CD4-positive, alpha-beta T cell (primary cell): Measurements from ENCODE around the gene PWWP2A. TPM values are rescaled to one million over a fixed set of nuclear protein-coding genes. Genes with fewer than 3 reads are reported as not detected.

Source experiments
- ATAC-seq: fragments of 200-7000 bp; cut with Tn5 transposase; one replicate; pipeline ENCODE4 v1.10.0; 2022; ENCODE audit warnings: mild to moderate bottlenecking; ENCODE audit not compliant: poor library complexity
- CTCF ChIA-PET: fragments of 350-600 bp; sonication (Branson Sonifier 250); formaldehyde crosslinking; loops from one replicate; lab custom pipeline; 2021; ENCODE audit warnings: antibody characterized with exemption, inconsistent platforms; lab: Charles Lee
- POLR2A ChIA-PET: fragments of 350-600 bp; sonication (Branson Sonifier 250); formaldehyde crosslinking; loops from one replicate; lab custom pipeline; 2021; ENCODE audit warnings: antibody characterized with exemption, inconsistent platforms; lab: Charles Lee
- DNase-seq, 14 experiments: peaks; one replicate each; pipeline ENCODE4 v3.0.0-alpha.2; 2013 to 2020; ENCODE audit warnings: mixed read lengths in 2 of 14
- H3K27ac ChIP-seq, 2 donors: one replicate each; pipeline versions ENCODE4 v1.5.1 to v1.7.0; 2013; ENCODE audit warnings: low read length in 2 of 2, low read depth in 1 of 2, mild to moderate bottlenecking in 1 of 2
- H3K27me3 ChIP-seq, 2 experiments: 1 replicate in 1 of 2; 2 replicates in 1 of 2; pipeline versions ENCODE4 v1.6.1 to v1.7.0; 2013; ENCODE audit warnings: low read length in 2 of 2, control low read depth in 1 of 2, mild to moderate bottlenecking in 1 of 2, moderate library complexity in 1 of 2; ENCODE audit not compliant: insufficient read depth in 2 of 2, control insufficient read depth in 1 of 2
- H3K36me3 ChIP-seq: one replicate; pipeline ENCODE4 v1.6.1; 2013; ENCODE audit warnings: low read length, control low read depth; ENCODE audit not compliant: insufficient read depth
- H3K4me1 ChIP-seq: one replicate; pipeline ENCODE4 v1.6.1; 2013; ENCODE audit warnings: low read length, control low read depth; ENCODE audit not compliant: insufficient read depth
- H3K4me3 ChIP-seq: one replicate; pipeline ENCODE4 v1.5.1; 2013; ENCODE audit warnings: mild to moderate bottlenecking, low read length, moderate library complexity
- H3K9me3 ChIP-seq, 2 experiments: 1 replicate in 1 of 2; 2 replicates in 1 of 2; pipeline versions ENCODE4 v1.6.1 to v1.7.0; 2013; ENCODE audit warnings: low read length in 2 of 2, mild to moderate bottlenecking in 2 of 2, control low read depth in 1 of 2, moderate library complexity in 1 of 2; ENCODE audit not compliant: control insufficient read depth in 1 of 2, insufficient read depth in 1 of 2
- H3K27ac Mint-ChIP-seq: one replicate; pipeline ENCODE4 v1.8.0; 2020; ENCODE audit warnings: mixed read lengths
- H3K27me3 Mint-ChIP-seq: one replicate; pipeline ENCODE4 v1.8.0; 2021; ENCODE audit warnings: mixed read lengths
- H3K36me3 Mint-ChIP-seq: one replicate; pipeline ENCODE4 v1.8.0; 2021; ENCODE audit warnings: low read depth, mixed read lengths
- H3K4me1 Mint-ChIP-seq: one replicate; pipeline ENCODE4 v1.8.0; 2021; ENCODE audit warnings: low read depth, mixed read lengths
- H3K4me3 Mint-ChIP-seq: one replicate; pipeline ENCODE4 v1.8.0; 2020; ENCODE audit warnings: mild to moderate bottlenecking, mixed read lengths
- H3K9me3 Mint-ChIP-seq: one replicate; pipeline ENCODE4 v1.8.0; 2020; ENCODE audit warnings: mixed read lengths
- CTCF ChIP-seq: fragments of 200-600 bp; IDR thresholded peaks from one replicate; pipeline ENCODE4 v1.8.0; 2022; ENCODE audit warnings: antibody characterized with exemption, mild to moderate bottlenecking
- intact Hi-C, 2 experiments: fragments of 100-400 bp; cut with DNase I in 1 of 2; cut with micrococcal nuclease in 1 of 2; formaldehyde crosslinking; loops; one replicate each; pipeline versions ENCODE4 v1.15.1 to v1.9.0; 2023 to 2025; cut with DNase I, micrococcal nuclease
- total RNA-seq, 174 experiments: library from RNA in 2 of 174; stranded (reverse) in 2 of 174; gene quantifications; one replicate each; pipeline ENCODE4 v1.2.3 and lab custom pipeline; 2021 to 2026

Gene PWWP2A
- total RNA-seq, 2 experiments from 2014 or later, result 18.2 to 23.2 TPM

- Histone ChIP-seq H3K9me3 (no peaks in the 10 kb centered on the region), H3K4me3 (no peak overlapping the region), H3K27ac (no peak overlapping the region), H3K36me3 (peaks cover 78% of the 10 kb centered on the region), H3K27me3 (no peaks in the 10 kb centered on the region), H3K4me1 (no peaks in the 10 kb centered on the region)
- Mint-ChIP-seq H3K36me3 (peaks cover 89% of the 10 kb centered on the region), H3K9me3 (no peaks in the 10 kb centered on the region), H3K4me1 (no peaks in the 10 kb centered on the region), H3K4me3 (no peak overlapping the region), H3K27ac (no peak overlapping the region), H3K27me3 (no peaks in the 10 kb centered on the region)
- POLR2A ChIA-PET, result no interaction called here
- TF ChIP-seq CTCF, result no peak
- DNase-seq (no peak), ATAC-seq (no peak)
- intact Hi-C loops, result no loop called here
- CTCF ChIA-PET, result no interaction called here
Observed at GRCh38 chr5:160048131-160048530, 71.1 kb downstream of the PWWP2A start.

- H3K27me3 Mint-ChIP-seq, result no peaks in the 10 kb centered on the region
- CTCF ChIA-PET, result no interaction called here
- no peaks in the 10 kb centered on the region for H3K4me1 ChIP-seq
- H3K27ac Mint-ChIP-seq, result no peak overlapping the region
- no peaks in the 10 kb centered on the region for H3K27me3 ChIP-seq
- intact Hi-C loops, result no loop called here
- no peak for ATAC-seq
- H3K36me3 ChIP-seq, result peaks cover 78% of the 10 kb centered on the region
- no peak overlapping the region for H3K27ac ChIP-seq
- no peaks in the 10 kb centered on the region for H3K4me1 Mint-ChIP-seq
- no peak for DNase-seq
- H3K9me3 ChIP-seq, result no peaks in the 10 kb centered on the region
- H3K4me3 ChIP-seq, result no peak overlapping the region
- POLR2A ChIA-PET, result no interaction called here
- peaks cover 89% of the 10 kb centered on the region for H3K36me3 Mint-ChIP-seq
- H3K4me3 Mint-ChIP-seq, result no peak overlapping the region
- TF ChIP-seq CTCF, result no peak
- no peaks in the 10 kb centered on the region for H3K9me3 Mint-ChIP-seq
Observed at GRCh38 chr5:160047423-160047822, 71.8 kb downstream of the PWWP2A start.

GRCh38 chr5:160044967-160045366, 74.3 kb downstream of the PWWP2A start:
- Histone ChIP-seq H3K27me3 (no peaks in the 10 kb centered on the region), H3K9me3 (no peaks in the 10 kb centered on the region), H3K4me1 (no peaks in the 10 kb centered on the region), H3K4me3 (no peak overlapping the region), H3K27ac (no peak overlapping the region), H3K36me3 (peaks cover 67% of the 10 kb centered on the region)
- ChIA-PET CTCF (no interaction called here), POLR2A (no interaction called here)
- DNase-seq, result no peak
- Mint-ChIP-seq H3K27me3 (no peaks in the 10 kb centered on the region), H3K27ac (no peak overlapping the region), H3K36me3 (peaks cover 85% of the 10 kb centered on the region), H3K9me3 (no peaks in the 10 kb centered on the region), H3K4me1 (no peaks in the 10 kb centered on the region), H3K4me3 (no peak overlapping the region)
- intact Hi-C loops, result no loop called here
- ATAC-seq, result no peak
- no peak for TF ChIP-seq CTCF
